Spleen (tissue), 11 donors: ENCODE data around the gene ARF1. TPM values are rescaled to one million over a fixed set of nuclear protein-coding genes. Genes with fewer than 3 reads are reported as not detected.

Experiments used
- DNase-seq: peaks from one replicate; pipeline ENCODE4 v3.0.0-alpha.2; 2020
- H3K27ac ChIP-seq, 8 donors: fragments of 200-600 bp; sonication (generic) in 7 of 8; 1 replicate in 4 of 8; 2 replicates in 4 of 8; pipeline versions ENCODE4 v1.5.0 to v1.8.0; 2016 to 2021; ENCODE audit warnings: inconsistent platforms in 4 of 8, mild to moderate bottlenecking in 4 of 8, moderate library complexity in 1 of 8
- H3K27me3 ChIP-seq, 7 donors: fragments of 200-600 bp; sonication (generic) in 6 of 7; replicated peaks in 1 of 7; 1 replicate in 4 of 7; 2 replicates in 3 of 7; pipeline versions ENCODE4 v1.5.0 to v1.8.0; 2016 to 2021; ENCODE audit warnings: inconsistent platforms in 3 of 7, mild to moderate bottlenecking in 1 of 7
- H3K36me3 ChIP-seq, 6 donors: fragments of 200-600 bp; sonication (generic) in 5 of 6; 1 replicate in 4 of 6; 2 replicates in 2 of 6; pipeline versions ENCODE4 v1.5.0 to v1.8.0; 2016 to 2021; ENCODE audit warnings: inconsistent platforms in 2 of 6
- H3K4me1 ChIP-seq, 6 donors: fragments of 200-600 bp; sonication (generic) in 5 of 6; 1 replicate in 3 of 6; 2 replicates in 3 of 6; pipeline versions ENCODE4 v1.5.0 to v1.8.0; 2016 to 2021; ENCODE audit warnings: inconsistent platforms in 3 of 6
- H3K4me3 ChIP-seq, 8 donors: fragments of 200-600 bp; sonication (generic) in 7 of 8; 1 replicate in 4 of 8; 2 replicates in 4 of 8; pipeline versions ENCODE4 v1.5.0 to v1.8.0; 2016 to 2021; ENCODE audit warnings: inconsistent platforms in 4 of 8, mild to moderate bottlenecking in 4 of 8, moderate library complexity in 2 of 8
- H3K9me3 ChIP-seq, 8 donors: fragments of 200-600 bp; sonication (generic) in 7 of 8; 1 replicate in 4 of 8; 2 replicates in 4 of 8; pipeline versions ENCODE4 v1.5.0 to v1.8.0; 2016 to 2021; ENCODE audit warnings: inconsistent platforms in 4 of 8
- POLR2A ChIP-seq, 3 donors: fragments of 450-650 bp; IDR thresholded peaks; one replicate each; pipeline ENCODE4 v1.5.1; 2017; ENCODE audit warnings: antibody characterized with exemption in 3 of 3, mild to moderate bottlenecking in 1 of 3
- POLR2AphosphoS5 ChIP-seq, 3 donors: sonication (generic); formaldehyde crosslinking; IDR thresholded peaks; one replicate each; pipeline ENCODE4 v1.5.1; 2017; ENCODE audit warnings: antibody characterized with exemption in 3 of 3
- WGBS, 5 donors: extraction: QIAGEN DNeasy Blood & Tissue Kit in 3 of 5; methylation state at CpG; one replicate each; pipeline versions ENCODE4 v1.1.5 to v1.1.7; 2013 to 2018; 5-methylcytosine and 5-hydroxymethylcytosine counted together
- intact Hi-C: fragments of 100-400 bp; cut with DNase I; formaldehyde crosslinking; loops from one replicate; pipeline ENCODE4 v1.15.0; 2023; ENCODE audit warnings: low total_unique reads
- polyA plus RNA-seq, 3 donors: library from polyadenylated mRNA; stranded (reverse); fragments of 200-250 nt; gene quantifications; one replicate each; pipeline ENCODE4 v1.2.1, GENCODE V29; 2013
- total RNA-seq, 7 donors: library from RNA; depleted of rRNA in 3 of 7; stranded (reverse); fragments of >200 nt in 3 of 7; fragmentation: NEBNext Ultra II Directional in 4 of 7; extraction: Animal tissue kit (Norgen Biotek cat#: 25700) in 4 of 7; gene quantifications; one replicate each; pipeline versions ENCODE4 v1.1.0 to v1.2.1, GENCODE V29; 2016 to 2021
- TF ChIP-seq, protein P1 (sequence below), 11 experiments: fragments of 200-600 bp in 7 of 11; fragments of 450-650 bp in 4 of 11; sonication (generic) in 4 of 11; IDR thresholded peaks in 8 of 11; conservative IDR thresholded peaks in 3 of 11; 1 replicate in 7 of 11; 2 replicates in 4 of 11; pipeline versions ENCODE4 v1.4.0 to v1.8.0; 2016 to 2021; ENCODE audit warnings: antibody characterized with exemption in 11 of 11, inconsistent platforms in 4 of 11, mild to moderate bottlenecking in 1 of 11
- donor health status: healthy with polysubstance abuse.
- donor health status: DM: no; HTN: no; CAD: no; lungs with moderate emphysema.
- donor health status: DM: no; HTN: no; CAD: no.
- donor health status: Bipolar disorder and iron deficiency.
- donor health status: healthy.
- donor health status: DM: no; HTN: no; CAD: no.
- donor health status: DM: yes; HTN: yes; CAD: no.

ARF1 gene
- total and polyA plus RNA-seq, 10 donors = 150 to 387 (median 324) TPM

DNA sequence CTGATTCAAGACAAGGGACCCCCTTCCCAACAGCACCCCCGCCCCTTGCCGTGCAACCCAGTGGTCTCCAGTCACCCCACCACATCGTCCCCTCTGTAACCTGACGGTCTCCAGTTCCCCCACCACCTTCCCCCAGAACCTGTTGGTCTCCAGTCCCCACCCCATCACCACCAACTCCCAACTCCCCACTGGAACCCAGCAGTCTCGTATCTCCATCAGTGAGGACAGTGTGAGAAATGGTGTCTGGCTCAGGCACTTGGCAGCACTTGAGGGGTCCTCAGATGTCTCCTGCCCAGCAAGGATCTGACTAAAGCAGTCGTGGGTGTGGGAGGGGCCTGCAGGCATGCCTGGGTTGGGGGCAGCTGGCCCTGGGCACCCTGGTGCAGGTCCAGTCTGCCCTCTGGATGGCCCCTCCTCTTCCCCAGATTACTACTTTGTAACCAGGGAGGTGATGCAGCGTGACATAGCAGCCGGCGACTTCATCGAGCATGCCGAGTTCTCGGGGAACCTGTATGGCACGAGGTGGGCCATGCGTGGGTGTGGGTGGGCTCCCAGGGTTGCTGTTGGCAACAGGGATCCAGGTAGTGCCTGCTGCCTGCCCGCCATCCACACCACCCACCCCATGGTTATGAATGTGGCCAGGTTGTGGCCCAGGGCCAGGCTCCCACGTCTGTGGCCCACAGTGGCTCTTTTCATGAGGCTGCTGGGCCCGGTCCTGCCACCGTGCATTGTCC is 64.1 kb downstream of the ARF1 start:
- H3K4me1 ChIP-seq = peaks cover 38 to 99% (median 73%) of the 10 kb centered on the region in 6 donors
- H3K4me3 ChIP-seq = no peak overlapping the region
- 84 to 93% (median 92%) methylated on average over 10 to 18 of the region's 18 CpGs for WGBS, 5 donors
- intact Hi-C loops = no loop called here
- no peaks in the 10 kb centered on the region for H3K9me3 ChIP-seq
- H3K27me3 ChIP-seq = no peaks in the 10 kb centered on the region
- DNase-seq = no peak
- H3K27ac ChIP-seq = no peak overlapping the region
- peaks cover 0 to 84% (median 46%) of the 10 kb centered on the region in 6 donors for H3K36me3 ChIP-seq
- TF ChIP-seq, protein P1, sequence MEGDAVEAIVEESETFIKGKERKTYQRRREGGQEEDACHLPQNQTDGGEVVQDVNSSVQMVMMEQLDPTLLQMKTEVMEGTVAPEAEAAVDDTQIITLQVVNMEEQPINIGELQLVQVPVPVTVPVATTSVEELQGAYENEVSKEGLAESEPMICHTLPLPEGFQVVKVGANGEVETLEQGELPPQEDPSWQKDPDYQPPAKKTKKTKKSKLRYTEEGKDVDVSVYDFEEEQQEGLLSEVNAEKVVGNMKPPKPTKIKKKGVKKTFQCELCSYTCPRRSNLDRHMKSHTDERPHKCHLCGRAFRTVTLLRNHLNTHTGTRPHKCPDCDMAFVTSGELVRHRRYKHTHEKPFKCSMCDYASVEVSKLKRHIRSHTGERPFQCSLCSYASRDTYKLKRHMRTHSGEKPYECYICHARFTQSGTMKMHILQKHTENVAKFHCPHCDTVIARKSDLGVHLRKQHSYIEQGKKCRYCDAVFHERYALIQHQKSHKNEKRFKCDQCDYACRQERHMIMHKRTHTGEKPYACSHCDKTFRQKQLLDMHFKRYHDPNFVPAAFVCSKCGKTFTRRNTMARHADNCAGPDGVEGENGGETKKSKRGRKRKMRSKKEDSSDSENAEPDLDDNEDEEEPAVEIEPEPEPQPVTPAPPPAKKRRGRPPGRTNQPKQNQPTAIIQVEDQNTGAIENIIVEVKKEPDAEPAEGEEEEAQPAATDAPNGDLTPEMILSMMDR (IDR thresholded peaks at IDR 0.05 in 8 of 11, conservative IDR thresholded peaks at IDR 0.05 in 3 of 11) = no peak
- TF ChIP-seq POLR2AphosphoS5 (IDR thresholded peaks at IDR 0.05) = no peak
- no peak for TF ChIP-seq POLR2A (IDR thresholded peaks at IDR 0.05)

DNA sequence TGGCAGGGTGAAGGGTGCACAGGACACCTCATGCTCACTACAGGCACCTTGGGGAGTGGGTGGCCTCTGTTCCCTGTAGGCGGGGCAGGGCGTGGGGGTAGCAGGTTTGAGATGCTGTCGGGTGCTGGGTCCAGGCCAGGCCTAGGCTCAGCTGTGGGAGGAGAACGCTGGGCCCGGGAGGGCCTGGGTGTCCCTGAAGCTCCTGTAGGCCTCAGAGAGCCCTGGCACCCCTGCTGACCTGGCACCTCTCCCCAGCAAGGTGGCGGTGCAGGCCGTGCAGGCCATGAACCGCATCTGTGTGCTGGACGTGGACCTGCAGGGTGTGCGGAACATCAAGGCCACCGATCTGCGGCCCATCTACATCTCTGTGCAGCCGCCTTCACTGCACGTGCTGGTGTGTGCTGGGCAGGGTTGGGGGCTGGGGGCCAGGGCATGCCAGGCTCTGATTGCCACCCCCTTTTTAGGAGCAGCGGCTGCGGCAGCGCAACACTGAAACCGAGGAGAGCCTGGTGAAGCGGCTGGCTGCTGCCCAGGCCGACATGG is 64.7 kb downstream of the ARF1 start:
- no peak for DNase-seq
- Histone ChIP-seq H3K4me1 (peaks cover 35 to 97% (median 68%) of the 10 kb centered on the region in 6 donors), H3K27ac (peak overlapping the region in 3 of 8 donors; percentile 78 to 81 (median 78)), H3K36me3 (peaks cover 0 to 77% (median 46%) of the 10 kb centered on the region in 6 donors), H3K9me3 (no peaks in the 10 kb centered on the region), H3K27me3 (no peaks in the 10 kb centered on the region), H3K4me3 (no peak overlapping the region)
- intact Hi-C loops = no loop called here
- TF ChIP-seq, protein P1 (IDR thresholded peaks at IDR 0.05 in 8 of 11, conservative IDR thresholded peaks at IDR 0.05 in 3 of 11) = no peak
- peak in 1 of 3 donors; percentile 33 for TF ChIP-seq POLR2AphosphoS5 (IDR thresholded peaks at IDR 0.05)
- 89 to 94% (median 92%) methylated on average over 15 to 20 of the region's 20 CpGs for WGBS, 5 donors

DNA sequence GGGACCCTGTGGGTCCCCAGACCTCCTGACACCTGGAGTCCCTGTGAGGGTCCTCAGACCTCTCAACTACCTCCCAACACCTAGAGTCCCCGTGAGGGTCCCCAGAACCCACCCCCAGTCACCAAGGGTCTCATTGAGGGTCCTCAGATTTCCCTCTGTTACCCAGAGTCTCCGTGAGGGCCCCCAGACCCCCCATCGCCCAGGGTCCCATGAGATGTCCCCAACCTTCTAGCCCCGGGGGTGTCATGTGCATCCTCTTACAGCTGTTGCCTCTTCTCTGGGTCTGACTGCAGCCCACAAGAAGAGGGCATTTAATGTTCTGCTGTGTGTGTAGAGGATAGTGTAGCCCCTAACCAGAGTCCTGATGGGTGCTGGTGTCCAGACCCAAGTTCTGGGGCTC is 65.3 kb downstream of the ARF1 start:
- no peaks in the 10 kb centered on the region for H3K27me3 ChIP-seq
- peaks cover 0 to 72% (median 45%) of the 10 kb centered on the region in 6 donors for H3K36me3 ChIP-seq
- no peak for DNase-seq
- peak overlapping the region in 5 of 8 donors; percentile 72 to 81 (median 78) for H3K27ac ChIP-seq
- peaks cover 29 to 92% (median 62%) of the 10 kb centered on the region in 6 donors for H3K4me1 ChIP-seq
- no peaks in the 10 kb centered on the region for H3K9me3 ChIP-seq
- 68 to 97% (median 92%) methylated on average over 4 of the region's 4 CpGs for WGBS, 5 donors
- TF ChIP-seq POLR2AphosphoS5 (IDR thresholded peaks at IDR 0.05) (no peak), POLR2A (IDR thresholded peaks at IDR 0.05) (no peak)
- TF ChIP-seq, protein P1 (IDR thresholded peaks at IDR 0.05 in 8 of 11, conservative IDR thresholded peaks at IDR 0.05 in 3 of 11) = no peak
- H3K4me3 ChIP-seq = no peak overlapping the region
- intact Hi-C loops = no loop called here

DNA sequence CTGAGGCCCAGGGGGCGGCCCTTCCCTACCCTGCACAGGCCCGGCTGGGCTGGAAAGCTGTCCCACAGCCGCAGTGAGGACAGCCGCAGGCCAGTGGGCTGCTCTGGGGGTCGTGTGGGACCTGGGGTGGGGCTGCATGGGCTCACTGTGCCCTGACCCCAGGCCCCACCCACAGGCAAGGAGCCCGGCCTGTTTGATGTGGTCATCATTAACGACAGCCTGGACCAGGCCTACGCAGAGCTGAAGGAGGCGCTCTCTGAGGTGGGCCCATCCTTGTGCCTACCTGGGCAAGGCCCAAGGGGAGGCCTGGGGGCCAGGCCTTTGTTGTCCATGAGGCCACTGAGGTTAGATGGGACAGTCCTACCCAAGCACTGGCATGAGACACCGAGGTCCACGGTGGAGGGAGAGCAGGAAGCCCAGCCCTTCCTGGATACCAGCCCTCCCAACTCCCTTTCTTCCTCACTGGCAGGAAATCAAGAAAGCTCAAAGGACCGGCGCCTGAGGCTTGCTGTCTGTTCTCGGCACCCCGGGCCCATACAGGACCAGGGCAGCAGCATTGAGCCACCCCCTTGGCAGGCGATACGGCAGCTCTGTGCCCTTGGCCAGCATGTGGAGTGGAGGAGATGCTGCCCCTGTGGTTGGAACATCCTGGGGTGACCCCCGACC is 65.8 kb downstream of the ARF1 start:
- Histone ChIP-seq H3K4me3 (no peak overlapping the region), H3K4me1 (peaks cover 25 to 86% (median 57%) of the 10 kb centered on the region in 6 donors), H3K36me3 (peaks cover 0 to 67% (median 45%) of the 10 kb centered on the region in 6 donors), H3K9me3 (no peaks in the 10 kb centered on the region), H3K27ac (peak overlapping the region; percentile 51 to 81 (median 74)), H3K27me3 (no peaks in the 10 kb centered on the region)
- 54 to 72% (median 68%) methylated on average over 8 to 18 of the region's 18 CpGs for WGBS, 5 donors
- intact Hi-C loops = no loop called here
- DNase-seq = no peak
- TF ChIP-seq POLR2A (IDR thresholded peaks at IDR 0.05) (no peak), POLR2AphosphoS5 (IDR thresholded peaks at IDR 0.05) (peak; percentile 15 to 27 (median 24))
- TF ChIP-seq, protein P1 (IDR thresholded peaks at IDR 0.05 in 8 of 11, conservative IDR thresholded peaks at IDR 0.05 in 3 of 11) = no peak
